Prostate gland (tissue), 2 donors: ENCODE results near the gene INSIG2. TPM values are rescaled to one million over a fixed set of nuclear protein-coding genes. Genes with fewer than 3 reads are reported as not detected.

ENCODE experiments used
- DNase-seq: peaks from one replicate; pipeline ENCODE4 v3.0.0-alpha.2; 2019; ENCODE audit warnings: low spot score
- H3K27ac ChIP-seq, 2 donors: fragments of 200-600 bp; sonication (generic); 2 replicates each; pipeline ENCODE4 v1.5.1; 2017 to 2019
- H3K27me3 ChIP-seq: fragments of 200-600 bp; sonication (generic); replicated peaks from 2 replicates; pipeline ENCODE4 v1.5.1; 2019; ENCODE audit not compliant: insufficient read depth
- H3K36me3 ChIP-seq, 2 donors: fragments of 200-600 bp; sonication (generic); 1 replicate in 1 of 2; 2 replicates in 1 of 2; pipeline versions ENCODE4 v1.5.1 to v1.8.1; 2017 to 2019
- H3K4me1 ChIP-seq: fragments of 200-600 bp; sonication (generic); replicated peaks from 2 replicates; pipeline ENCODE4 v1.5.1; 2019
- H3K4me3 ChIP-seq, 2 donors: fragments of 200-600 bp; sonication (generic); 2 replicates each; pipeline ENCODE4 v1.5.1; 2017 to 2019
- H3K9me3 ChIP-seq: fragments of 200-600 bp; sonication (generic); 2 replicates; pipeline ENCODE4 v1.5.1; 2017
- CTCF ChIP-seq, 4 experiments: fragments of 200-600 bp in 2 of 4; fragments of 450-650 bp in 2 of 4; sonication (generic) in 2 of 4; IDR thresholded peaks; 1 replicate in 3 of 4; 2 replicates in 1 of 4; pipeline ENCODE4 v1.5.1; 2016 to 2019; ENCODE audit warnings: antibody characterized with exemption in 4 of 4, mild to moderate bottlenecking in 2 of 4, moderate library complexity in 2 of 4
- POLR2A ChIP-seq: fragments of 450-650 bp; IDR thresholded peaks from one replicate; pipeline ENCODE4 v1.6.1; 2016; ENCODE audit warnings: antibody characterized with exemption, mild to moderate bottlenecking
- POLR2AphosphoS5 ChIP-seq: sonication (generic); formaldehyde crosslinking; IDR thresholded peaks from one replicate; pipeline ENCODE4 v1.6.1; 2017; ENCODE audit warnings: antibody characterized with exemption
- WGBS: methylation state at CpG from one replicate; pipeline ENCODE4 v1.1.5; 2018; 5-methylcytosine and 5-hydroxymethylcytosine counted together
- intact Hi-C: fragments of 100-400 bp; cut with DNase I; formaldehyde crosslinking; loops from one replicate; pipeline ENCODE4 v1.14.2; 2022
- total RNA-seq, 2 donors: library from RNA; depleted of rRNA; stranded (reverse); fragments of >200 nt; gene quantifications; one replicate each; pipeline ENCODE4 v1.1.0, GENCODE V29; 2016

Gene INSIG2
- total RNA-seq, 2 donors from 2014 or later: 12.6 to 15.7 TPM

DNA sequence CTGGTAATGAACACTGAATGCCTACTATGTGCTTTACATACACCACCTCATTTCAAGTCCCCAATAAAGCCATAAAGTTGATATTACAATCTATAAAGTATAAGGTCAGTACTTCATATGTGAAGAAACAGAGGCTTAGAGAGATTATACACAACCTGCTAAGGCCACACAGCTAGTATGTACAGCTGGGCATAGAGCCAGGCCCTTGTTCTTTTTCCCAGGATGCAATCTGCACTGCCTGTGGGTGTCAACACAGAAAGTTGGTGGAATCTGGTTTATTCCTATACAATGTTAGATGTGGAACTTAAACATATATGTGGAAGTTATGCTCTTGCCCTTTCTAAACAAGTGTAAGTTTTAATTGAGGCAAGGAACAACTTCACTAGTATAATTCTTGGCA, 32.8 kb downstream of the INSIG2 start:
- H3K4me3 ChIP-seq: no peak overlapping the region
- DNase-seq: no peak
- intact Hi-C loops: no loop called here
- no peak overlapping the region for H3K27ac ChIP-seq
- no peaks in the 10 kb centered on the region for H3K36me3 ChIP-seq
- H3K9me3 ChIP-seq: no peaks in the 10 kb centered on the region
- no peaks in the 10 kb centered on the region for H3K4me1 ChIP-seq
- H3K27me3 ChIP-seq: no peaks in the 10 kb centered on the region
- TF ChIP-seq POLR2A (no peak), CTCF (IDR thresholded peaks at IDR 0.05) (no peak), POLR2AphosphoS5 (no peak)

- TF ChIP-seq POLR2A (no peak), CTCF (IDR thresholded peaks at IDR 0.05) (no peak), POLR2AphosphoS5 (no peak)
- intact Hi-C loops: no loop called here
- no peak for DNase-seq
- 74% methylated on average over 2 of the region's 2 CpGs for WGBS
- no peaks in the 10 kb centered on the region for H3K9me3 ChIP-seq
- no peak overlapping the region for H3K4me3 ChIP-seq
- no peaks in the 10 kb centered on the region for H3K36me3 ChIP-seq
- no peaks in the 10 kb centered on the region for H3K4me1 ChIP-seq
- H3K27ac ChIP-seq: no peak overlapping the region
- H3K27me3 ChIP-seq: no peaks in the 10 kb centered on the region
Observed at GRCh38 chr2:118121986-118122524, 33.8 kb downstream of the INSIG2 start.

- Histone ChIP-seq H3K36me3 (no peaks in the 10 kb centered on the region), H3K4me1 (no peaks in the 10 kb centered on the region), H3K27ac (no peak overlapping the region), H3K9me3 (no peaks in the 10 kb centered on the region), H3K27me3 (no peaks in the 10 kb centered on the region), H3K4me3 (no peak overlapping the region)
- no peak for DNase-seq
- WGBS: 56% methylated on average over 2 of the region's 2 CpGs
- intact Hi-C loops: no loop called here
- TF ChIP-seq POLR2AphosphoS5 (no peak), CTCF (IDR thresholded peaks at IDR 0.05) (no peak), POLR2A (no peak)
Observed at GRCh38 chr2:118122594-118123281, 34.5 kb downstream of the INSIG2 start.

- H3K36me3 ChIP-seq: no peaks in the 10 kb centered on the region
- no peak for TF ChIP-seq CTCF (IDR thresholded peaks at IDR 0.05)
- no peak for TF ChIP-seq POLR2AphosphoS5
- no peak for TF ChIP-seq POLR2A
- no peaks in the 10 kb centered on the region for H3K27me3 ChIP-seq
- intact Hi-C loops: no loop called here
- no peaks in the 10 kb centered on the region for H3K9me3 ChIP-seq
- no peak overlapping the region for H3K27ac ChIP-seq
- DNase-seq: no peak
- no peak overlapping the region for H3K4me3 ChIP-seq
- WGBS: 45% methylated on average over 3 of the region's 3 CpGs
- no peaks in the 10 kb centered on the region for H3K4me1 ChIP-seq
Observed at GRCh38 chr2:118123561-118124232, 35.4 kb downstream of the INSIG2 start.
